Endothelial cell of umbilical vein (primary cell): ENCODE data around the gene NEXN. TPM values are rescaled to one million over a fixed set of nuclear protein-coding genes. Genes with fewer than 3 reads are reported as not detected.

Source experiments
- BruUV-seq: library from RNA; stranded (reverse); fragments of 400-500 nt; replicated peaks from 2 replicates; lab custom pipeline; 2021; lab: Mats Ljungman, UMichigan
- CTCF ChIA-PET: fragments of 300-600, 350-600 bp; sonication (Branson Sonifier 250); formaldehyde crosslinking; loops from one replicate; lab custom pipeline; 2021; ENCODE audit warnings: antibody characterized with exemption, inconsistent platforms; lab: Charles Lee
- POLR2A ChIA-PET: fragments of 300-600, 350-600 bp; sonication (Branson Sonifier 250); formaldehyde crosslinking; loops from one replicate; lab custom pipeline; 2021; ENCODE audit warnings: antibody characterized with exemption, inconsistent platforms; lab: Charles Lee
- DNase-seq: peaks from one replicate; pipeline ENCODE4 v3.0.0-alpha.2; 2011; ENCODE audit warnings: low read depth, low spot score
- FAIRE-seq: peaks from 2 replicates; lab custom pipeline; 2011; peaks lifted over from hg19 to GRCh38; lab: Jason Lieb, UNC
- H2AFZ ChIP-seq: 2 replicates; pipeline ENCODE4 v1.6.0; 2012; ENCODE audit warnings: low read depth, low read length, control low read depth, inconsistent platforms
- H3K27ac ChIP-seq: 2 replicates; pipeline ENCODE4 v1.5.1; 2011; ENCODE audit warnings: low read depth, mild to moderate bottlenecking, control low read depth, low read length, moderate library complexity; ENCODE audit not compliant: insufficient read depth
- H3K27me3 ChIP-seq, 2 experiments: 2 replicates each; pipeline versions ENCODE4 v1.6.0 to v1.6.1; 2011; ENCODE audit warnings: low read length in 2 of 2, mixed read lengths in 1 of 2; ENCODE audit not compliant: control insufficient read depth in 2 of 2, insufficient read depth in 2 of 2
- H3K36me3 ChIP-seq, 2 experiments: 2 replicates in 1 of 2; 3 replicates in 1 of 2; pipeline ENCODE4 v1.5.1; 2011; ENCODE audit warnings: low read length in 2 of 2, mild to moderate bottlenecking in 1 of 2, moderate library complexity in 1 of 2; ENCODE audit not compliant: control insufficient read depth in 2 of 2, insufficient read depth in 2 of 2; ENCODE audit errors: extremely low read depth in 1 of 2
- H3K4me1 ChIP-seq: 3 replicates; pipeline ENCODE4 v1.5.1; 2011; ENCODE audit warnings: mild to moderate bottlenecking, low read length; ENCODE audit not compliant: control insufficient read depth, insufficient read depth; ENCODE audit errors: extremely low read depth
- H3K4me2 ChIP-seq: 2 replicates; pipeline ENCODE4 v1.6.1; 2011; ENCODE audit warnings: low read length, control low read depth, mixed read lengths; ENCODE audit not compliant: insufficient read depth
- H3K4me3 ChIP-seq, 3 experiments: fragments of 200-600 bp in 1 of 3; sonication (generic), shearing (Covaris generic) in 1 of 3; replicated peaks in 1 of 3; 2 replicates each; pipeline ENCODE4 v1.5.1; 2011 to 2016; ENCODE audit warnings: control low read depth in 3 of 3, low read length in 3 of 3, mild to moderate bottlenecking in 2 of 3, inconsistent platforms in 1 of 3, low read depth in 1 of 3, moderate library complexity in 1 of 3; ENCODE audit not compliant: insufficient read depth in 1 of 3
- H3K79me2 ChIP-seq: 2 replicates; pipeline ENCODE4 v1.6.0; 2012; ENCODE audit warnings: low read length, inconsistent platforms; ENCODE audit not compliant: control insufficient read depth, insufficient read depth
- H3K9ac ChIP-seq: replicated peaks from 2 replicates; pipeline ENCODE3; 2011; ENCODE audit warnings: low read length, control low read depth; ENCODE audit not compliant: insufficient read depth; ENCODE audit errors: extremely low read depth
- H3K9me1 ChIP-seq: replicated peaks from 3 replicates; pipeline ENCODE4 v1.6.0; 2011; ENCODE audit warnings: mild to moderate bottlenecking, low read length; ENCODE audit not compliant: control insufficient read depth, insufficient read depth; ENCODE audit errors: extremely low read depth
- H3K9me3 ChIP-seq: replicated peaks from 2 replicates; pipeline ENCODE4 v1.5.1; 2012; ENCODE audit warnings: low read length, inconsistent platforms; ENCODE audit not compliant: control insufficient read depth, insufficient read depth
- H4K20me1 ChIP-seq: replicated peaks from 2 replicates; pipeline ENCODE3; 2011; ENCODE audit warnings: mild to moderate bottlenecking, low read length; ENCODE audit not compliant: control insufficient read depth, insufficient read depth; ENCODE audit errors: extremely low read depth
- EZH2 ChIP-seq: IDR thresholded peaks from 2 replicates; pipeline ENCODE4 v1.6.1; 2012; ENCODE audit warnings: borderline replicate concordance, low read depth, mild to moderate bottlenecking, moderate library complexity, low read length, inconsistent platforms; ENCODE audit not compliant: severe bottlenecking
- FOS ChIP-seq: IDR thresholded peaks from 2 replicates; pipeline ENCODE4 v1.6.1; 2011; ENCODE audit warnings: mild to moderate bottlenecking, low read length, moderate library complexity, borderline replicate concordance; ENCODE audit not compliant: insufficient read depth
- GATA2 ChIP-seq: IDR thresholded peaks from 2 replicates; pipeline ENCODE4 v1.7.0; 2011; ENCODE audit warnings: low read depth, mild to moderate bottlenecking, moderate library complexity, mixed read lengths, low read length; ENCODE audit not compliant: insufficient read length, insufficient read depth
- JUN ChIP-seq: IDR thresholded peaks from 2 replicates; pipeline ENCODE4 v1.6.1; 2011; ENCODE audit warnings: borderline replicate concordance, low read depth; ENCODE audit not compliant: insufficient read length, insufficient read depth
- MYC ChIP-seq: IDR thresholded peaks from one replicate; pipeline ENCODE4 v1.6.1; 2011; ENCODE audit warnings: mild to moderate bottlenecking, low read depth, low read length
- POLR2A ChIP-seq: IDR thresholded peaks from 2 replicates; pipeline ENCODE4 v1.6.1; 2012; ENCODE audit warnings: low read depth, mild to moderate bottlenecking, control low read depth, low read length
- POLR2AphosphoS5 ChIP-seq: IDR thresholded peaks from 2 replicates; pipeline ENCODE4 v1.6.1; 2012; ENCODE audit warnings: low read depth, mild to moderate bottlenecking, control low read depth, low read length, moderate library complexity; ENCODE audit not compliant: insufficient read depth
- dilution Hi-C: fragments of 300-500 bp; cut with MboI; formaldehyde crosslinking; loops from one replicate; pipeline ENCODE4 v1.15.0; 2019; ENCODE audit warnings: low sequenced_read_pairs; ENCODE audit not compliant: extremely low pct_ligation_motif_present
- intact Hi-C: fragments of 100-400 bp; cut with micrococcal nuclease; formaldehyde crosslinking; loops from one replicate; pipeline ENCODE4 v1.10.0; 2022
- polyA plus RNA-seq, 4 experiments: library from polyadenylated mRNA; depleted of rRNA in 3 of 4; stranded (reverse) in 3 of 4; unstranded in 1 of 4; fragments of >200 nt; gene quantifications; 2 replicates each; pipeline versions ENCODE4 v1.2.1 to v1.2.3, GENCODE V29; 2011 to 2012; ENCODE audit warnings: missing spikeins in 1 of 4
- total RNA-seq: library from RNA; stranded (reverse); gene quantifications from 2 replicates; pipeline ENCODE4 v1.2.3, GENCODE V29; 2021
- TF ChIP-seq, protein P1 (sequence below), 2 donors: IDR thresholded peaks; 1 replicate in 1 of 2; 2 replicates in 1 of 2; pipeline ENCODE4 v1.5.1; 2011; ENCODE audit warnings: low read length in 2 of 2, mild to moderate bottlenecking in 2 of 2, moderate library complexity in 2 of 2, control low read depth in 1 of 2, inconsistent platforms in 1 of 2, low read depth in 1 of 2; ENCODE audit not compliant: insufficient read depth in 1 of 2; ENCODE audit errors: extremely low read depth in 1 of 2
- TF ChIP-seq, protein P2 (sequence below): IDR thresholded peaks from 2 replicates; pipeline ENCODE4 v1.6.1; 2011; ENCODE audit not compliant: insufficient read depth, insufficient read length

The NEXN gene
- total and polyA plus RNA-seq, 2 donors (not counting 3 experiments of a cell fraction or from before 2014, with no cell fraction given) = 1.0 to 11.7 TPM

DNA sequence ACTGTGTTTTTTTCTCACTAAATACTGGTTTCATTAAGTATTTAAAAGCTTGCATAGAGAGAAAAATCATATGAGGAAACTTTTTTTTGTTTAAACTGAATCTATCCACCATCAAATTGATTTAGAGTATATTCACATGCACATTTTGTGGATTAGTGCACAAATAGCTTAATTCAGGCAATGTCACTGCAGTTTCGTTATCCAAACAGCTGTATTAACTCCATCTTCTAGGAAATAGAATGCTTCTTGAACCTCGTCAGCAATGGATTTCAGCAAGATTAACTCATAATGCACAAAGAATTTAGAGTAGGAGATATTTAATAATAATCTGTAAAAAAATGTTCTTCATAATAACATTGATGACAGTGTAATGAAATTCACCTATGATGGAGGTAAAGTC lies 37.5 kb downstream of the NEXN start:
- H3K4me1 ChIP-seq = peaks cover 7% of the 10 kb centered on the region

DNA sequence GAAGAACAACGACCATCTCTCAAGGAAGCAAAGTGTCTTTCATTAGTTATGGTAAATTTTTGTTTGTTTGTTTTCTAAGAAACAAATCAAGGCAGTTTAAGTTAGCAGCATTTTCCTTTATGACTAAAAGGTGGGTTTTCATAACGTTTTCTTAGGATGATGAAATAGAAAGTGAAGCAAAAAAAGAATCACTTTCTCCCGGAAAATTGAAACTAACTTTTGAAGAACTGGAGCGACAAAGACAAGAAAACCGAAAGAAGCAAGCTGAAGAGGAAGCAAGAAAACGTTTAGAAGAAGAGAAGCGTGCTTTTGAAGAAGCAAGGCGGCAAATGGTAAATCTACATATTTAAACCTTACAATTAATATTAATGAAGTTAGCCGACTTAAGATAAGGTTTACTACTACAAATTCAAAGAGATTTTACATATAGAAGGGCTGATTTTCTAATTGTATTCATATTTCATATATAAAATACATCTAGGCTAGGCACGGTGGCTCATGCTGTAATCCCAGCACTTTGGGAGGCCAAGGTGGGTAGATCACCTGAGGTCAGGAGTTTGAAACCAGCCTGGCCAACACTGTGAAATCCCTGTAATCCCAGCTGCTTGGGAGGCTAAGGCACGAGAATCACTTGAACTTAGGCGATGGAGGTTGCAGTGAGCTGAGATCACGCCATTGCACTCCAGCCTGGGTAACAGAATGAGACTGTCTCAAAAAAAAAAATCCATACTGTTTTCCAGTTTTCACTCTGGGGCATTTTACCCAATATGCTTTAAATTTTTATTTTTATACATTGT lies 38.3 kb downstream of the NEXN start:
- dilution Hi-C loops = no loop called here
- Histone ChIP-seq H4K20me1 (no peaks in the 10 kb centered on the region), H2AFZ (no peak overlapping the region), H3K9me3 (no peaks in the 10 kb centered on the region), H3K9ac (no peak overlapping the region), H3K79me2 (no peaks in the 10 kb centered on the region), H3K4me3 (no peak overlapping the region), H3K27me3 (no peaks in the 10 kb centered on the region), H3K4me1 (peaks cover 7% of the 10 kb centered on the region), H3K27ac (no peak overlapping the region), H3K36me3 (peaks cover 0 to 7% of the 10 kb centered on the region in 2 experiments), H3K9me1 (no peaks in the 10 kb centered on the region), H3K4me2 (no peak overlapping the region)
- CTCF ChIA-PET = interaction anchor here (2.1 to 3.1 kb wide), 2 partner anchors 10 to 27 kb away, joined by 4 to 7 read pairs; no protein-coding TSS in a partner anchor
- intact Hi-C loops = no loop called here
- TF ChIP-seq GATA2 (no peak), POLR2AphosphoS5 (no peak), POLR2A (no peak), FOS (no peak), EZH2 (no peak), JUN (no peak), MYC (no peak)
- TF ChIP-seq, protein P1, sequence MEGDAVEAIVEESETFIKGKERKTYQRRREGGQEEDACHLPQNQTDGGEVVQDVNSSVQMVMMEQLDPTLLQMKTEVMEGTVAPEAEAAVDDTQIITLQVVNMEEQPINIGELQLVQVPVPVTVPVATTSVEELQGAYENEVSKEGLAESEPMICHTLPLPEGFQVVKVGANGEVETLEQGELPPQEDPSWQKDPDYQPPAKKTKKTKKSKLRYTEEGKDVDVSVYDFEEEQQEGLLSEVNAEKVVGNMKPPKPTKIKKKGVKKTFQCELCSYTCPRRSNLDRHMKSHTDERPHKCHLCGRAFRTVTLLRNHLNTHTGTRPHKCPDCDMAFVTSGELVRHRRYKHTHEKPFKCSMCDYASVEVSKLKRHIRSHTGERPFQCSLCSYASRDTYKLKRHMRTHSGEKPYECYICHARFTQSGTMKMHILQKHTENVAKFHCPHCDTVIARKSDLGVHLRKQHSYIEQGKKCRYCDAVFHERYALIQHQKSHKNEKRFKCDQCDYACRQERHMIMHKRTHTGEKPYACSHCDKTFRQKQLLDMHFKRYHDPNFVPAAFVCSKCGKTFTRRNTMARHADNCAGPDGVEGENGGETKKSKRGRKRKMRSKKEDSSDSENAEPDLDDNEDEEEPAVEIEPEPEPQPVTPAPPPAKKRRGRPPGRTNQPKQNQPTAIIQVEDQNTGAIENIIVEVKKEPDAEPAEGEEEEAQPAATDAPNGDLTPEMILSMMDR (IDR thresholded peaks at IDR 0.05; ENCODE audit: extremely low read depth in 1 of 2, insufficient read depth in 1 of 2, low read depth in 1 of 2, low read length in 2 of 2) = no peak
- TF ChIP-seq, protein P2, sequence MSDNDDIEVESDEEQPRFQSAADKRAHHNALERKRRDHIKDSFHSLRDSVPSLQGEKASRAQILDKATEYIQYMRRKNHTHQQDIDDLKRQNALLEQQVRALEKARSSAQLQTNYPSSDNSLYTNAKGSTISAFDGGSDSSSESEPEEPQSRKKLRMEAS = no peak
- no TSS peak for BruUV-seq
- FAIRE-seq = no peak
- DNase-seq = no peak
- POLR2A ChIA-PET = no interaction called here

More for the DNA sequence above, 37.5 kb downstream of the NEXN start:
- H3K36me3 ChIP-seq = peaks cover 0 to 7% of the 10 kb centered on the region in 2 experiments
- intact Hi-C loops (no loop called here), dilution Hi-C loops (no loop called here)
- H2AFZ ChIP-seq = no peak overlapping the region
- H3K4me2 ChIP-seq = no peak overlapping the region
- no peaks in the 10 kb centered on the region for H3K79me2 ChIP-seq
- TF ChIP-seq, protein P2 = no peak
- TF ChIP-seq GATA2 (no peak), POLR2A (no peak)
- no peaks in the 10 kb centered on the region for H3K9me3 ChIP-seq
- H3K9ac ChIP-seq = no peak overlapping the region
- no peak for DNase-seq
- CTCF ChIA-PET = interaction anchor here (2.1 to 3.1 kb wide), 2 partner anchors 10 to 26 kb away, joined by 4 to 7 read pairs; no protein-coding TSS in a partner anchor
- no peak for FAIRE-seq
- POLR2A ChIA-PET = no interaction called here
- no peaks in the 10 kb centered on the region for H3K27me3 ChIP-seq
- no peak overlapping the region for H3K4me3 ChIP-seq
- H3K9me1 ChIP-seq = no peaks in the 10 kb centered on the region
- no TSS peak for BruUV-seq
- H4K20me1 ChIP-seq = no peaks in the 10 kb centered on the region
- H3K27ac ChIP-seq = no peak overlapping the region
